Measurements from ENCODE around the gene NANOS3.

NANOS3 gene

GRCh38 chr19:13876834-13877233 is at the start of gene NANOS3:
Gene NANOS3, plus strand, starts transcription at chr19:13877134. Its CDS starts 115 bp downstream, at chr19:13877249.
- no peak for FAIRE-seq
- DNase-seq (ENCODE audit: extremely low spot score, insufficient read length, low read depth) = no peak

- no peak for DNase-seq (ENCODE audit: extremely low spot score, insufficient read length, low read depth)
- no peak for FAIRE-seq
Measured at GRCh38 chr19:13827656-13828055, 49.3 kb upstream of the NANOS3 start.

GRCh38 chr19:13830114-13830740 is 46.7 kb upstream of the NANOS3 start:
- DNase-seq (ENCODE audit: extremely low spot score, insufficient read length, low read depth) = no peak
- no peak for FAIRE-seq

- FAIRE-seq (no peak), DNase-seq (ENCODE audit: extremely low spot score, insufficient read length, low read depth) (no peak)
Measured at GRCh38 chr19:13830741-13831536, 46.0 kb upstream of the NANOS3 start.

GRCh38 chr19:13831537-13832467 is 45.1 kb upstream of the NANOS3 start:
- DNase-seq (ENCODE audit: extremely low spot score, insufficient read length, low read depth) (no peak), FAIRE-seq (no peak)

GRCh38 chr19:13833330-13834243 is 43.3 kb upstream of the NANOS3 start:
- DNase-seq (ENCODE audit: extremely low spot score, insufficient read length, low read depth) = peak; percentile 95
- FAIRE-seq = peak; percentile 91

- DNase-seq (ENCODE audit: extremely low spot score, insufficient read length, low read depth) (no peak), FAIRE-seq (no peak)
Measured at GRCh38 chr19:13834244-13835069, 42.5 kb upstream of the NANOS3 start.

- DNase-seq (ENCODE audit: extremely low spot score, insufficient read length, low read depth) (no peak), FAIRE-seq (no peak)
Measured at GRCh38 chr19:13835791-13836723, 40.9 kb upstream of the NANOS3 start.

GRCh38 chr19:13838435-13839129 is 38.4 kb upstream of the NANOS3 start:
- FAIRE-seq = no peak
- DNase-seq (ENCODE audit: extremely low spot score, insufficient read length, low read depth) = no peak

- DNase-seq (ENCODE audit: extremely low spot score, insufficient read length, low read depth) = peak; percentile 62
Measured at GRCh38 chr19:13839130-13839937, 37.6 kb upstream of the NANOS3 start.

GRCh38 chr19:13839938-13840304 is 37.0 kb upstream of the NANOS3 start:
- FAIRE-seq (no peak), DNase-seq (ENCODE audit: extremely low spot score, insufficient read length, low read depth) (no peak)

More at GRCh38 chr19:13839130-13839937, 37.6 kb upstream of the NANOS3 start:
- peak; percentile 97 for FAIRE-seq

- FAIRE-seq (peak; percentile 35), DNase-seq (ENCODE audit: extremely low spot score, insufficient read length, low read depth) (no peak)
Measured at GRCh38 chr19:13840305-13841085, 36.4 kb upstream of the NANOS3 start.

- DNase-seq (ENCODE audit: extremely low spot score, insufficient read length, low read depth) (no peak), FAIRE-seq (no peak)
Measured at GRCh38 chr19:13841086-13841961, 35.6 kb upstream of the NANOS3 start.

- DNase-seq (ENCODE audit: extremely low spot score, insufficient read length, low read depth) (no peak), FAIRE-seq (no peak)
Measured at GRCh38 chr19:13841962-13842290, 35.0 kb upstream of the NANOS3 start.
